PC-9 (cell line): ENCODE measurements around the gene PPM1H.

Source experiments
- CTCF ChIP-seq: fragments of 200-600 bp; sonication (generic); conservative IDR thresholded peaks from 2 replicates; pipeline ENCODE4 v1.6.1; 2017; ENCODE audit warnings: mixed run types, antibody characterized with exemption, mild to moderate bottlenecking, moderate library complexity
- EZH2 ChIP-seq: fragments of 200-600 bp; sonication (generic); IDR thresholded peaks from 2 replicates; pipeline ENCODE4 v1.8.0; 2017; ENCODE audit warnings: antibody characterized with exemption, low read depth

- TF ChIP-seq EZH2 (no peak), CTCF (no peak)
These were observed 277.7 kb downstream of the PPM1H start for GRCh38 chr12:62657363-62657632.
